ENCODE results near the gene SLC25A21.

DNA sequence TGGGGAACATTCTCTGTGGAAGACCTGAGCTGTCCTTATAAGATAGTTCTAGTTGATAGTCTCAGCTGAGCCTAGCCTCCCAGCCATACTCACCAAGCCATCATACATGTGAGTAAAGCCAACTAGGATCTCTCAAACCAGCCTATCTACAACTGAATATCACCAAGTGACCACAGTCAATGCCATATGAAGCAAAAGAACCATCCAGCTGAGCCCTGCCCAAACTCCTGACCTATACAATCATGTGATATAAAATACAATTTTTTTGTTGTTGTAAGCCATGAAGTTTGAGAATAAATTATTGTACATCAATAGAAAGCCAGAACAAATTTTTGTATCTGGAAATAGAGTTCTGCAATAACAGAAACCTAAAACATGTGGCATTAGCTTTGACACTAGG lies 118.3 kb downstream of the SLC25A21 start:
- no peak for TF ChIP-seq POLR2A (IDR thresholded peaks at IDR 0.05)
- TF ChIP-seq, protein P1, sequence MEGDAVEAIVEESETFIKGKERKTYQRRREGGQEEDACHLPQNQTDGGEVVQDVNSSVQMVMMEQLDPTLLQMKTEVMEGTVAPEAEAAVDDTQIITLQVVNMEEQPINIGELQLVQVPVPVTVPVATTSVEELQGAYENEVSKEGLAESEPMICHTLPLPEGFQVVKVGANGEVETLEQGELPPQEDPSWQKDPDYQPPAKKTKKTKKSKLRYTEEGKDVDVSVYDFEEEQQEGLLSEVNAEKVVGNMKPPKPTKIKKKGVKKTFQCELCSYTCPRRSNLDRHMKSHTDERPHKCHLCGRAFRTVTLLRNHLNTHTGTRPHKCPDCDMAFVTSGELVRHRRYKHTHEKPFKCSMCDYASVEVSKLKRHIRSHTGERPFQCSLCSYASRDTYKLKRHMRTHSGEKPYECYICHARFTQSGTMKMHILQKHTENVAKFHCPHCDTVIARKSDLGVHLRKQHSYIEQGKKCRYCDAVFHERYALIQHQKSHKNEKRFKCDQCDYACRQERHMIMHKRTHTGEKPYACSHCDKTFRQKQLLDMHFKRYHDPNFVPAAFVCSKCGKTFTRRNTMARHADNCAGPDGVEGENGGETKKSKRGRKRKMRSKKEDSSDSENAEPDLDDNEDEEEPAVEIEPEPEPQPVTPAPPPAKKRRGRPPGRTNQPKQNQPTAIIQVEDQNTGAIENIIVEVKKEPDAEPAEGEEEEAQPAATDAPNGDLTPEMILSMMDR (IDR thresholded peaks at IDR 0.05) = no peak

All from esophagus squamous epithelium (tissue), 4 donors.